Measurements from ENCODE around the gene RBM20.

- no peak for TF ChIP-seq CTCF (IDR thresholded peaks at IDR 0.05)
- no peak for TF ChIP-seq EZH2 (IDR thresholded peaks at IDR 0.05)
- TF ChIP-seq EZH2phosphoT487 (IDR thresholded peaks at IDR 0.05), result no peak
These were observed 14.0 kb downstream of the RBM20 start for GRCh38 chr10:110657973-110658691.

Data from neural progenitor cell (in vitro differentiated cells).